ENCODE data around the gene MAD1L1.
"Not testable (repeated sequence)": the region's sequence is repeated elsewhere in the genome, so short reads cannot be mapped to it uniquely, and the experiment has no call there.

DNA sequence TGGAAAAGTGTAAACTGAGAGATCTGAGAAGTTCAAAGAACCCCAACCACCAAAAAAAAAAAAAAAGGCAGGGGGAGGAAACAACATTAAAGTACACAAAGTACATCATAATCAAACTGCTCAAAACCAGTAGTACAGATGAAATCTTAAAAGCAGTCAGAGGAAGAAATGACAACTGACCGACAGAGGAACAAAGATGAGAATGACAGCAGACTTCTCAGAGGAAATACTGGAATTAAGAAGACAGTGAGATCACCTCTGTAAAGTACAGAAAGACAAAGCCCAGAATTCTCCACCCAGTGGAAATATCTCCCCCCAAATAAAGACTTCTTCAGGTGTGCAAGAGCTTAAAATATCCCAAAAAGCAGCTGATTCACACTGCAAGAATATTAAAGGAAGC lies 403.1 kb downstream of the MAD1L1 start:
- TF ChIP-seq, protein P1, sequence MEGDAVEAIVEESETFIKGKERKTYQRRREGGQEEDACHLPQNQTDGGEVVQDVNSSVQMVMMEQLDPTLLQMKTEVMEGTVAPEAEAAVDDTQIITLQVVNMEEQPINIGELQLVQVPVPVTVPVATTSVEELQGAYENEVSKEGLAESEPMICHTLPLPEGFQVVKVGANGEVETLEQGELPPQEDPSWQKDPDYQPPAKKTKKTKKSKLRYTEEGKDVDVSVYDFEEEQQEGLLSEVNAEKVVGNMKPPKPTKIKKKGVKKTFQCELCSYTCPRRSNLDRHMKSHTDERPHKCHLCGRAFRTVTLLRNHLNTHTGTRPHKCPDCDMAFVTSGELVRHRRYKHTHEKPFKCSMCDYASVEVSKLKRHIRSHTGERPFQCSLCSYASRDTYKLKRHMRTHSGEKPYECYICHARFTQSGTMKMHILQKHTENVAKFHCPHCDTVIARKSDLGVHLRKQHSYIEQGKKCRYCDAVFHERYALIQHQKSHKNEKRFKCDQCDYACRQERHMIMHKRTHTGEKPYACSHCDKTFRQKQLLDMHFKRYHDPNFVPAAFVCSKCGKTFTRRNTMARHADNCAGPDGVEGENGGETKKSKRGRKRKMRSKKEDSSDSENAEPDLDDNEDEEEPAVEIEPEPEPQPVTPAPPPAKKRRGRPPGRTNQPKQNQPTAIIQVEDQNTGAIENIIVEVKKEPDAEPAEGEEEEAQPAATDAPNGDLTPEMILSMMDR (tag by site-specific recombination; IDR thresholded peaks at IDR 0.05), result not testable (repeated sequence)
- TF ChIP-seq ZNF677 (tag by site-specific recombination; IDR thresholded peaks at IDR 0.05); ZNF610 (tag by site-specific recombination; IDR thresholded peaks at IDR 0.05; ENCODE audit: borderline replicate concordance); MZF1 (tag by site-specific recombination; IDR thresholded peaks at IDR 0.05; ENCODE audit: borderline replicate concordance); PRDM1 (tag by site-specific recombination; IDR thresholded peaks at IDR 0.05); ZNF335 (tag by site-specific recombination; conservative IDR thresholded peaks at IDR 0.05); TCF7L2 (IDR thresholded peaks at IDR 0.05; ENCODE audit: borderline replicate concordance, low read depth, low read length): not testable (repeated sequence)
- TF ChIP-seq, protein P2, sequence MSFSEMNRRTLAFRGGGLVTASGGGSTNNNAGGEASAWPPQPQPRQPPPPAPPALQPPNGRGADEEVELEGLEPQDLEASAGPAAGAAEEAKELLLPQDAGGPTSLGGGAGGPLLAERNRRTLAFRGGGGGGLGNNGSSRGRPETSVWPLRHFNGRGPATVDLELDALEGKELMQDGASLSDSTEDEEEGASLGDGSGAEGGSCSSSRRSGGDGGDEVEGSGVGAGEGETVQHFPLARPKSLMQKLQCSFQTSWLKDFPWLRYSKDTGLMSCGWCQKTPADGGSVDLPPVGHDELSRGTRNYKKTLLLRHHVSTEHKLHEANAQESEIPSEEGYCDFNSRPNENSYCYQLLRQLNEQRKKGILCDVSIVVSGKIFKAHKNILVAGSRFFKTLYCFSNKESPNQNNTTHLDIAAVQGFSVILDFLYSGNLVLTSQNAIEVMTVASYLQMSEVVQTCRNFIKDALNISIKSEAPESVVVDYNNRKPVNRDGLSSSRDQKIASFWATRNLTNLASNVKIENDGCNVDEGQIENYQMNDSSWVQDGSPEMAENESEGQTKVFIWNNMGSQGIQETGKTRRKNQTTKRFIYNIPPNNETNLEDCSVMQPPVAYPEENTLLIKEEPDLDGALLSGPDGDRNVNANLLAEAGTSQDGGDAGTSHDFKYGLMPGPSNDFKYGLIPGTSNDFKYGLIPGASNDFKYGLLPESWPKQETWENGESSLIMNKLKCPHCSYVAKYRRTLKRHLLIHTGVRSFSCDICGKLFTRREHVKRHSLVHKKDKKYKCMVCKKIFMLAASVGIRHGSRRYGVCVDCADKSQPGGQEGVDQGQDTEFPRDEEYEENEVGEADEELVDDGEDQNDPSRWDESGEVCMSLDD (tag by site-specific recombination; IDR thresholded peaks at IDR 0.05), result not testable (repeated sequence)

Measured in HEK293 (cell line).